Right hindlimb (tissue), 1 donor: ENCODE measurements around the gene CCDC187.

Source experiments
- DNase-seq: peaks from one replicate; pipeline ENCODE4 v3.0.0-alpha.2; 2018

The CCDC187 gene

DNA sequence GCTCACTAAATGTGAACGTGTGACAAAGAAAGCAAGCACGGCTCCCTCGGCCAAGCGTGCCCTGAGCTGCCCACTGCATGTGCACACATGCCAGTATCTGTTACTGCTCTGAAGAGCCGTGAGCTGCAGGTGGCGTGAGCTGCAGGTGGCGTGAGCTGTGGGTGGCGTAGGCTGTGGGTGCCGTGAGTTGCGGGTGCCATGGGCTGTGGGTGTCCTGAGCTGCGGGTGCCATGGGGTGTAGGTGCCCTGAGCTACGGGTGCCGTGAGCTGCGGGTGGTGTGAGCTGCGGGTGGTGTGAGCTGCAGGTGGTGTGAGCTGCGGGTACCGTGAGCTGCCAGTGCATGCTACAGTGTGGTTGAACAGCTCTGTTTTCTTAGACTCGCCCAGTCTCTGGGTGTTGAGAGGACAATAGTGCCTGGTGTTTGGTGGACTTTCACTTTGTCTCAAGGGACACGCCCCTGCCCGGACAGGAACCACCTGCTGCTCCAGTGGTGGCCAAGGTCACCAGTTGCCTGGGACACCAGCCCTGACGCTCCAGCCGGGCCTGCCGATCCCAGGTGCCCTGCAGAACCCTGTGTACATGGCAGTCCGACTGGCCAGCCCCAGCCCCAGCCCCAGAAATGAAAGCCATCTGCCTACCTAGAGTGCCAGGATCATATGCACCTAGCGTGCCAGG lies 6.7 kb downstream of the CCDC187 start:
- DNase-seq = no peak

DNA sequence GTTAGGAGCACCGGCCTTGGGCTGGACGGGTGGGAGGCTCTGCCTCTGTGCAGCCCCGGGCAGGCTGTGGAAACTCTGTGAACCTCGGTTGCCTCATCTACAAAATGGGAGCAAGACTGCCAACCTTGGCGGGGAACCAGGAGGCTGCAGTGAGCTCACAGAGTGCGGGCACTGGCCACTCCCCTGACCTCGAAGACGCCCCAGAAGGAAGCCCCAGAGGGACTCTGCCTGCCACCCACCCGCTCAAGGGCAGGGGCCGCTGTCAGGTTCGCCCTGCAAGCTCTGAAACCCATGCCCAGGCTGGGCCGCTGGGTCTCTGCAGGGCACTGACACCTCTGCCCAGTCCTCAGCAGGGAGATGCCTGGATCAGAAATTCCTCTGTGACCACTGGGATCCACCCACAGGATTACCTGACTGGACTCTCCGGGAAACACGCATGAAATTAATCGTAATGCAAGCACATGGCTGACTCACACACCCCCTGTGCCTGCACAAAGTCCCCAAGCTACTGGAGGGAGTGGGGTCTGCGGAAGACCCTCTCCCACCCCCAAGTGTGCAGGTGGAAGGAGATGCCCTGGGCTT lies 7.4 kb downstream of the CCDC187 start:
- DNase-seq = no peak

DNA sequence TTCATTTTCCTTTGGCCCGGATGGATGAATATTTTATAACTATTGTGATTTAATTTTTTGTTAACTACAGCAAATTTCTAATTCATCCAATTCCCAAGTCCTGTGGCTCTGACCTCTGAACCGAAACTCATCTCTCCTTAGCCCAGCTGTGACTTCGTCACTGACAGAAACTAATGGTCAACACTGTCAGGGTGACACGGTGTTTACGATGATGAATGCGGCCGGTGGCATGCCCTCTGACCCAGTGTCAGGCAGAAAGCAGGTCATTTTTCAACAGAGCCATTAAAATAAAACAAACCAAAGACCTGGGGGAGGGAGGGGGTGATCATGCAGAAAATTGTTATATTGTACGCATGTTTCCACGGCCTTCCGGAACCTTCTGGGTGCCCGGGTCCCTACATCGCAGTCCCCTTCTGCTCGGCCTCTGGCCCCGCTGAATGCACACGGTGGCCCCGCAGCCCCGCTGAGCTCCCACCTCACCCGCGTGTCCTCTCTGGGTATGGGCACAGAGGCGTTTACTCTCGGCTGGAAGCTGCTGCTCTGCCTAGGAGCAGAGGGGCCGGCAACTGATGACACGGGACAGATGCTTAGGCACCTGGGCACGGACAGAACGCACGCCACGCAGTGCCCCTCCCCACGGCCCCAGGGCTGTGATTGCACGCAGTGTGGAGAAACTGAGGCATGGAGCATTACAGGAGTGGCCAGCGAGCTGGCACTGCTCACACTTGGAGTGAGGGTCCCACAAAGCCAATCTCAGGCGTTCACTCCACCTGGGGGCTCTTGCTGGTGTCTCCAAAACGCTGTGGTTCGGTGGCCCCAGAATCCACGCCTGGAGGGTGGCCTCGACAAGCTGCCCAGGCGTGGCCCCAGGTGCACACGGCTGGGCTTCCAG lies 8.1 kb downstream of the CCDC187 start:
- DNase-seq = no peak

DNA sequence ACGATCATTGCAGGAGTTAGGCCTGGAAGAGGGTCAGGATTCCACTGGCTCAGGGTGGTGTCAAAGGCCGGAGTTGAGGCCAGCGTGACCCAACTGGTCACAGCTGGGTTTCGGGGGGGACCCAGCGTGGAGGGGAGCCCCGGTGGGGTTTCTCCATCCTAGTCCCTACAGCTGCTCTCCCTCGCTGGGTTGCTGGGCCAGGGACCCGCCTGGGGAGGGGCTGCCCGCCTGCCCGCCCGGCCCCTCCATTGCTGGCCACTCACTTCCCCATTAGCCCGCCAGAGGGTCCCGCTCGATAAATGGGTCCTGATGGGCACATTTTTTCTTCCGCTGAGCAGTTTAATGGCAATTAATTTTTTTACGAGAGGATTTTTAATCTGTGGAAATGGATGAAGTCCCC lies 8.8 kb downstream of the CCDC187 start:
- no peak for DNase-seq

DNA sequence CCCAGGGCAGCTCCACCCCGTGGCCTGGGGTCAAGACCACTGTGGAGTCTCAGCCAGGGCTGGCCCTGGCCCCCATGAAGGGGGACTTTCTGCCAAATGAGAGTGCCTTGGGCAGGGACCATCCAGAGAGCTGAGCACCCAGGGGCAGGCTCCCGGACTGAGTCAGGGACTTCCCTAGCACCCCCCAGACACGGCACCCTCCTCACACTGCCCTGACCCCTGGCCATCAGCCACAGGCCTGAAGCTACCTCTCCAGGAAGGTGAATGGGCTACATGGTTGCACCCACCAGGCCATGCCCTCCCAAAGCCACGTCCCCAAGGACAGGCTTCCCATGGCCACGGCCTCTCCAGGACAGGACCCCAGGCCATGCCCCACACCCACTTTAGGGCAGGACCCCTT lies 9.5 kb downstream of the CCDC187 start:
- DNase-seq = no peak

DNA sequence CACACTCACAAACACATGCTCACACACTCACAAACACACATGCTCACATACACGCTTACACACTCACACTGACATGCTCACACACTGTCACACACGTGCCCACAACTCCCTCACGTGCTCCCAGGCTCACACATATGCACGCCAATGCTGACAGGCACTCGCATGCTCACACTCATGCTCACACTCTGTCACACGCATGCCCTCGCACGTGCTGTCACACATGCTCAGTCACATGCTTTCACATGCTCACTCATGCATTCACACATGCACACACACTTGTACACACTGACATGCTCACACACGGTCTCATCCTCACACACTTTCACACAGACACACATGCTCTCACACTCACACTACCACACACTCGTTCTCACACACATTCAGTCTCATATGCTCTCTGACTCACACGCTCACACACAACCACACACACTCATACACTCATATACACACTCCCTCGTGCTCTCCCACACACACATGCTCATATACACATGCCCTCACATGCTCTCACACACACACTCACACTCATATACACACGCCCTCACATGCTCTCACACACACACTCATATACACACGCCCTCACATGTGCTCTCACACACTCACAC lies 10.3 kb downstream of the CCDC187 start:
- DNase-seq = no peak

DNA sequence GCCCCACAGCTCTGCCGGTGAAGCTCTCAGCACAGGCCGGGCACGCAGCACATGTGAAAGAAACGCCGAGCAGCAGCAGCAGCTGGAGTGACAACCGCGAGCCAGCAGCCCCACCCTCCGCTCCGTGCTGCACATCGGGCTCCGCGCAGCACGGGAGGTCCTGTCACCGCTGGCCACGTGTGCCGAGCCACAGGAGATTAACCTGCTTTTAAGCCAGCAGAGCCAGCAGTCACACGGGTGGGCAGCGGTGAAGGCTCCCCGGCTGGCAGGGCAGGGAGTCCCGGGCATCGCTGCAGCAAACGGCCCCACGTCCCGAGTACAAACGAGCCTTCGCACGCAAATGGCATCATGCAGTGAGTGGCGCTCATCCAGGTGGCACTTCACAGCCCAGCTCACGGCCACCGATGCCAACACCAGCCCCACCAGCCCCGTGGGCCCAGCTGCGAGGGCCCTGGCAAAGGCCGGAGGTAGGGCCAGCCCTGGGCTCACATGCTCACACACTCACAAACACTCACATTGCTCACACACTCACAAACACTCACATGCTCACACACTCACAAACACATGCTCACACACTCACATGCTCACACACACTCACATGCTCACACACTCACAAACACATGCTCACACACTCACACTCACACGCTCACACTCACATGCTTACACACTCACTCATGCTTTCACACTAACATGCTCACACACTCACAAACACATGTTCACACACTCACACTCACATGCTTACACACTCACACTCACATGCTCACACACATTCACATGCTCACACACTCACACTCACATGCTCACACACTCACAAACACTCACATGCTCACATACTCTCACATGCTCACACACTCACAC lies 11.1 kb downstream of the CCDC187 start:
- no peak for DNase-seq

DNA sequence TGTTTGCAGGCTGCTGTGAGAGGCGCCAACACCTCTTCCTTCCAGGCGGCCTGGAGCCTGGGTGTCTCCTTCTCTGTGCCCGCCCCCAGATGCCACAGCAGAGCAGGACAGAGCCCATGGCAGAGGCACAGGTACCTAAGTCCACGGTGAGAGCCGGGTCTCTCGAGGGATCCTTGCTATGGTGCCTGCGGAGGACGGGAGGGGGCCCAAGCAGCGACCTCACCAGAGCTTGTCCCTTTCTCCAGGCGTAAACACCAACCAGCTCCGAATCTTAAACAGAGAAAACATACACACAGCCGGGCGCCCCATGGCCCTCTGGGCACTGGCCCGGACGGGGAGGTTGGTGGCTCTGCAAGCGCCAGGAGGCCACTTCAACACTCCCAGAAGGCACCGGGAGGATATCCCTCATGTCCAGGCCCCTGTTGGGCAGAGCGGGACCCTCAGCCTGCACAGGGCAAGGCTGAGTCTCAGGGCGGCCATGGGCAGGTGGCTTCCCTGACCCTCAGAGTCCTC lies 11.8 kb downstream of the CCDC187 start:
- no peak for DNase-seq

DNA sequence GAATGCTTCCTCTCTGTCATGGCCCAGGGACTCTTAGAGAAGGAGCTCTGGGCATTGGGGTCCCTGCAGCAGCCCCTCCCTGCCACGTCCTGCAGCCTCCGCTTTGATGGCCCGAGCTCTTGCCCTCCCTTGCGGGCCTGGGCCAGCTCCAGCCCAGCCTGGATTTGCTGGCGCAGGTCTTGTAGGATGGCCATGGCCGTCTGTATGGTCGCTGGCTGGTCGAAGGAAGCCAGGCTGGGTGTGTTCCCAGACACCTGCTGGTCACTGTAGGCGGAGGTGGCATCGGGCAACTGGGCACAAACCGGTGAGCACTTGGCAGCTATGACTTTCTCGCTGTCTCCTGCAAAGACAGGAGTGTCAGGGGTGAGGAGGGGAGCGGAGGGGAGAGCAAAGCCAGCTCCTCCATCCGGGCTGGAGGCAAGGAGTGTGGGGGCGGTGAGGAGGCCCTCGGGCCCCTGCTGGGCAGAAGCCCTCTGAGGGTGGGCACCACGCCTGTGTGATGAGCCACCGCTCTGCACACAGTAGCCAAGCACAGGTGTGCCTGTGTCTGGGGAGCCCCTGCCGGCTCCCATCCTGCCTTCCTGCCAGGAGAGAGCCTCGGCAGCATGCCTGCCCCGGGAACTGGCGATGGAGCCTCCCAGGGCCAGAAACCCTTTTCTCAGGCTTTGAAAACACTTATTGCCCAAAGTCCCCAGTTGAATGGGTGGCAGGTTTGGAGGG lies 12.4 kb downstream of the CCDC187 start:
- DNase-seq = no peak

DNA sequence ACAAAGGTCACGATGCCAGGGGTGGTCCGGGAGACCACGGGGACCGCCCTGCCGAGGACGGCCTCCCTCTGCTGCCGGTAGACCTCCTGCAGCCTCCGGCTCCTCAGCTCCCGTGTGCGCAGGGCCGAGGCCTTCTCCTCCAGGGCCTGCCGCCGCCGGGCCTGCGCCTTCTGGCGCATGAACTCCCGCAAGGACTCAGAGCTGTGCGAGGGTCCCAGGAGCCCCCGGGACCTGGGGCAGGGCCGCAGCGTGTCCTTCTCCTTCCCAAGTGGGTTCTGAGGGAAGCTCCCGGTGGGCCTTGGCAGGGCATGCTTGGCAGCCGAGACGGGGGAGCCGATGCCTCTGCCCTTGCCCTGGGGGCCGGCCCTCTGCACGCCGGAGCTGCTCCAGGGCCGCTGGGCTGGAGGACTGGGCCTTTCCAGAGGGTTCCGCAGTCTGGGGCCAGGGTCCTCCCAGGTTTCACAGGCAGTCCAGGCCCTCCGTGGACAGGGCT lies 13.3 kb downstream of the CCDC187 start:
- DNase-seq = no peak

DNA sequence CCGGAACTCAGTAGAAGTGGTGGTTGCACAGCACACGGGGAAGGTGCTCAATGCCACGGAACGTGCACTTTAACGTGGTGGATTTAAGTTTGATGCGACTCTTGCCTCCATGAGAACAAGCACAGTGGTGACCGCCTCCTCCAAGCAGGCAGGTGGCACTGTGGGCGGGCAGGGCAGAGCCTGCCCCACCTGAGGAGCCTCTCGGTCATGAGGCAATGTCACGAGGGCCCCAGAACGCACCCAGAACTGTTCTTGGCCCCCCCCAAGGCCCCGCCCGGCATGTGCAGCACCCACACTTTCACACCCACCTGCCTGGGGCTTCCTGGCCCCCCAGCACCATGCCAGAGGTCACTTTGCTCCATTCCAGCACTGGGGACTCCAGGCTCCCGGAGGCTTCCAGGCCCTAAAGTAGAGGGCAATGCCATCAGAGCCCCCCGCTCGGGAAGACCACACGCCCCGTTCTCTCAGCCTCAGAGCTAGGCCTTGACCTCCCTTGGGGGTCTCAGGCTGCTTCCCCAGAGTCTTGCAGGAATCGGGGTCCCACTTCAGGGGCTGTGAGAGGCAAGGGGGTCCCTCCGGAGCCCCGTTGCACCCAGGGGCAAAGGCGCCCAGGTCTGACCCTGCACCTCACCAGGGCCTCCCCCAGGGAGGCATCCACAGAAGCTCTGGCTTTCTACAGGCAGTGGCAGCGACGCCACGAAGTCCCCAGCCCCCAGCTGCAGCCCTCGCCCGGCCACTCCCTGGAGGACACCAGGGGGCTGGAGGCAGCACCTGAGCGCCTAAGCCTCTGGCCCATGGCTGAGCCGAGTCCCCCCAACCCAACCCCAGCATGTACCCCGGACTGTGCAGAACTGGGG lies 14.0 kb downstream of the CCDC187 start:
- DNase-seq = no peak

DNA sequence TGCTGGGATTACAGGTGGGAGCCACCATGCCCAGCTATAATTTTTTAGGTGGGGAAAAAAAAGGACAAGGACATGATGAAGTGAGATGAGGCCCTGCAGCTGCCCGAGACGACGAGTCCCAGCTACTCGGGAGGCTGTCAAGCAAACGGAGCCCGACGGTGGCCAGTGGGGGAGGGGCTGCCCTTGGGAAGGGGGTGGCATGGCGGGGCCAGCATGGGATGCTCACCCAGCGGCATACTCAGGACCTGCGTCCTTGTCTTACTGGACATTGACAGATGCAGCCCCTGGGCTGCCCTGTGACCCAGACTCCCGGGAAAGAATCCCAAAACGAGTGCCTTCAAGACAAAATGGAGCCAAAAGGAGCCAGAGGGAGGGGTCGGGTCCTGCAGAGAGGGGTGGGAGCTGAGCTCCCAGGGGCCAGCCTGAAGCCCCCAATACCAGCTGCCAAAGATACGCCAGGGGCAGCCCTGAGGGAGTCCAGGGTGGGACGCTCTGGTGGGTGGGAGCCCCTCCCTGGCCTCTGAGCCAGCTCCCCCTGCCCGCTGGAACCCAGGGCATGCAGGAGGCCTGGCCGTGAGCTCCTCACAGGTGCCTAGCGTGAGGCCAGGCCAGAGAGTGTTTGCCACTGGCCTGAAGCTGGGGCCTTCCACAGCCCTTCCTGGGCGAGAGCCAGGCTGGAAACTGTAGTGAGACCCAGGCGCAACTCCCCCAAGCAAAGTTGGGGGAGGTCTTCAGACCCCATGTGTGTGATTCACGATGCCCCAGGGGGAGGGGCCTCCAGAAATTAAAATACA lies 15.7 kb downstream of the CCDC187 start:
- no peak for DNase-seq

DNA sequence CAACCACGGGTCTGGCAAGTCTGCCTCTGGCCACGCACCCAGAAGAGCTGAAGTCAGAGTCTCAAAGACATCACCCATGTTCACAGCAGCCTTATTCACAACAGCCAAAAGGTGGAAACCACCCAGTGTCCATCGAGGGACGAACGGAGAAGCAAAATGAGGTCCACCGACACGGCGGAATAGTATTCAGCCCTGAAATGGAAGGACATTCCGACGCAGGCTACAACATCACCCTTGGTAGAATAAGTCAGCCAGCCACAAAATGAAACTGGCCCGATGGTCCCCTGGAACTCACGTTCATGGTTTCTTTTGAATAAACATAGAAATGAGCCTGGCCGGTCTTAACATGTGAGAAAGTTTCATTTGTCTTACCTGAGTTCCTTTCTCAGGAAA lies 16.9 kb downstream of the CCDC187 start:
- DNase-seq = no peak

DNA sequence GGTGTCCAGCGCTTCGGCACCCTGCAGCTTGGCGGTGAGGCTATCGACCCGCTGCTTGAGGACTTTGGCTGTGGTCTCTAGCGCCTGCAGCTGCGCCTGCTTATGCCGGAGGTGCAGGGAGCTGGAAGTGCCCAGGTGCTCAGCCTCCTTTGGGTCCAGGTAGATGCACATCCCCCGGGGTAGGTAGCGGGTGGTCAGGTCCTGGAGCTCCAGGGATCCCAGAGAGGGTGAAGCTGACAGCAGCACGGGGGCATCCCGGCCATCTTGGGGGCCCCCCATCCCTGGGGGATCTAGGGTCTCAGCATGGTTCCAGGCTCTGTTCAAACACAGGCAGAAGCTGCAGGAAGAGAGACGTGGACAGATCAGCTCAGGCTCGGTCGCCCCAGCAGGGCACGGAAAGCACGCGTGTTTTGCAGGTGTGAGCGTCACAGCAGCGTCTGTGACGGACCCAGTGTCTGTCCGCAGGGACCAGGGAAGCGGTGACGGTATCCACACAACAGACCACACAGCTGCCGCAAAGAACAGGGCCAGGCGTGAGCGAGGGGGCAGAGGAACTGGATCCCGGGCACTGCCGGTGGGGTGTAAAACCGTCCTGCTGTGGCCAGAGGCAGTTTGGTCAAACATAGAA lies 17.4 kb downstream of the CCDC187 start:
- no peak for DNase-seq

DNA sequence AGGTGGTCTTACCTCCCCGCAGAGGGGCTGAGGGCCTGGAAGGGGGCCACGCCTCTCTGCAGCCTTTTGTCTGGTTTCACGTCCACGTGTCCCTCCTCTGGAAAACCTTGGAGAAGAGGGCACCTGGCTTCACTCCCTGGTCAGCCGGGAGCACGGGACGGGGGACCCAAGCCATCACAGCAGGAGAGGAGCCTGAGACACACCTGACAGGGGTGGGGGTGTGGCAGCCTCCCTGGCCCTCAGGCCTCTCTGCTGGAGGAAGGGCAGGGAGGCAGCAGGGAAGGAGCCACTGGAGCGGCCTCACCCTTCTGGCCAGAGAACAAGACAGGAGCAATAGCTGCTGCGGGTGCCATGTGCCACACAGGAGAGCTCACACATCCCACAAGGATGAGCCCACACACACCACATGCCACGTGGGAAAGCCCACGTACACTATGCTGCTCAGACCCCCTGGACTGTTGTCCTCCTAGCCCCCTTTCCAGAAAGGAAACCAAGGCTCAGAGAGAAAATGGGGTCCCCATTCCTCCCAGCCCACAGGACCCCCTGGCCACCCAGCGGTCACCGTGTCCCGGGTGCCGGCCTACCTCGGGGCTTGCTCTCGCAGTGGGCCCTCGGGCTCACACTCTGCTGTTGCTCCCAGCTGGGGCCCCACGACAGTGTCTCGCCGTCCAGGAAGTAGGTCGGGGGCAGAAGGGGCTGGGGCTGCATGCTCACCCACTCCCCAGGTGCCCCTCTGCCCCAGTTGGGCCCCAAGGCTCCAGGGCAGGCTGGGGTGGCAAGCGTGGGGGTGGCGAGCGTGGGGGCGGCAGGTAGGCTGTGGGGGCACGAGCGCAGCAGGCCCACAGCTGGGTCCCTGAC lies 18.2 kb downstream of the CCDC187 start:
- DNase-seq = no peak

DNA sequence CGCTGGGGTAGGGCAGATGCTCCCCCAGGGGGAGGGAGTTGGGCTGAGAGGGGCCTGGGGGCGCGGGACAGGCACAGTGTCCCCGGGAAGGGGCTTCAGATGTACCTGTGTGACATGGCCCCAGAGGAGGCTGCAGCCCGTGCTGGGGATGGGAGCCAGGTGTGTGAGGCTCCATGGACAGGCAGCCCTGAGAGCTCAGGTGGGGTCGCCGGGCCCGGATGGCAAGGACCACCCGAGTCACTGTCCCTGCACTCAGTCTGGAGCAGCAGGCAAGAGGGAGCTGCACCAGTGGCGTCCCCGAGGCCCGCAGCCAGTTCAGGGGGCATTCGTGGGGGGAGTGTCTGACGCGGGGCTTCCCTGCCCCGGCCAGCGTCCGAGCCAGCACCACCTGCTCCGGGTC lies 18.9 kb downstream of the CCDC187 start:
- no peak for DNase-seq

DNA sequence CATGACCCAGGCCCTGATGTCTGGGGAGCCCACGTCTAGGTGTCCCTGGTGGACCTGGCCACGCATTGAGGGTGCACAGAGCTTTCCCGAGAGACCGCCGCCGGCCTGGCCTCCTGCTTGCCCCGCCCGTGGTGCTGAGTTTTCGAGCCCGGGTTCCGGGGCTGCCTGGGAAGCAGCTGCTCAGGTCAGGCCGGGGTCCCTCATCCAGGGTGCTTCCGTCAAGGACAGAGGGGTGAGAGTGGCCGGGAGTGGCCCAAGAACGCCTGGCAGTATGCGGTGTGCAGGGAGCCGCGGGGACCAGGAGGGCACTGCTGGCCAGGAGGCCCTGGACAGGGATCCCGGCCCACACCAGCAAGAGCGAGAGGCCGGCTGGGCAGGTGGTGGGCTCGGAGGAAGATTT lies 19.6 kb downstream of the CCDC187 start:
- DNase-seq = no peak
